K562 (cell line): ENCODE data around the gene GLCCI1. TPM values are rescaled to one million over a fixed set of nuclear protein-coding genes. Genes with fewer than 3 reads are reported as not detected.

Experiments used
- ATAC-seq: fragments of 200-7000 bp; cut with Tn5 transposase; 3 replicates; pipeline ENCODE4 v1.9.1; 2020; ENCODE audit warnings: moderate library complexity
- BruUV-seq: library from RNA; stranded (reverse); fragments of 400-500 nt; replicated peaks from 2 replicates; lab custom pipeline; 2021; lab: Mats Ljungman, UMichigan
- CTCF ChIA-PET: fragments of 300-600 bp; formaldehyde crosslinking; extraction: SDS; loops from one replicate; lab custom pipeline; 2021; ENCODE audit warnings: low intra/inter-chr PET ratio; lab: Yijun Ruan, JAX
- POLR2A ChIA-PET: fragments of 300-600, 350-650 bp; sonication (Branson Sonifier 250); formaldehyde crosslinking; extraction: SDS; loops from one replicate; lab custom pipeline; 2021; ENCODE audit warnings: antibody characterized with exemption, inconsistent platforms; lab: Yijun Ruan, JAX
- DNase-seq, 4 experiments: peaks; one replicate each; pipeline versions ENCODE4 v3.0.0 to v3.0.0-alpha.2; 2011 to 2018; ENCODE audit warnings: low spot score in 3 of 4, mixed read lengths in 3 of 4; ENCODE audit errors: extremely low read depth in 1 of 4
- FAIRE-seq: peaks from 2 replicates; lab custom pipeline; 2011; peaks lifted over from hg19 to GRCh38; lab: Jason Lieb, UNC
- H2AFZ ChIP-seq: 2 replicates; pipeline ENCODE4 v1.6.0; 2011; ENCODE audit warnings: low read depth, low read length, control low read depth, inconsistent platforms
- H3K27ac ChIP-seq: fragments of 200-600 bp; 3 replicates; pipeline ENCODE4 v1.8.0; 2011; ENCODE audit warnings: low read depth, mild to moderate bottlenecking, control low read depth, inconsistent platforms, low read length, moderate library complexity, mixed read lengths; ENCODE audit errors: extremely low read depth
- H3K27me3 ChIP-seq, 2 experiments: fragments of 300-600 bp in 1 of 2; 2 replicates in 1 of 2; 3 replicates in 1 of 2; pipeline versions ENCODE4 v1.6.0 to v1.8.0; 2011; ENCODE audit warnings: inconsistent platforms in 2 of 2, low read length in 2 of 2, mild to moderate bottlenecking in 1 of 2, mixed read lengths in 1 of 2, moderate library complexity in 1 of 2; ENCODE audit not compliant: control insufficient read depth in 2 of 2, insufficient read depth in 2 of 2
- H3K36me3 ChIP-seq: fragments of 300-600 bp; 3 replicates; pipeline ENCODE4 v1.8.0; 2011; ENCODE audit warnings: mild to moderate bottlenecking, low read length, inconsistent platforms; ENCODE audit not compliant: control insufficient read depth, insufficient read depth
- H3K4me1 ChIP-seq, 2 experiments: fragments of 200-600 bp in 1 of 2; replicated peaks in 1 of 2; 2 replicates in 1 of 2; 3 replicates in 1 of 2; pipeline versions ENCODE4 v1.5.1 to v1.8.0; 2011; ENCODE audit warnings: inconsistent platforms in 2 of 2, low read length in 2 of 2, mild to moderate bottlenecking in 1 of 2, mixed read lengths in 1 of 2, moderate library complexity in 1 of 2; ENCODE audit not compliant: control insufficient read depth in 2 of 2, insufficient read depth in 2 of 2
- H3K4me2 ChIP-seq: 2 replicates; pipeline ENCODE4 v1.6.1; 2011; ENCODE audit warnings: low read length, control low read depth, inconsistent platforms, mixed read lengths; ENCODE audit not compliant: insufficient read depth
- H3K4me3 ChIP-seq: fragments of 200-600 bp; sonication (generic), shearing (Covaris generic); 2 replicates; pipeline ENCODE4 v1.5.1; 2016; ENCODE audit warnings: control low read depth, inconsistent platforms
- H3K79me2 ChIP-seq: fragments of 200-600 bp; 3 replicates; pipeline ENCODE4 v1.8.0; 2011; ENCODE audit warnings: low read length, inconsistent platforms; ENCODE audit not compliant: control insufficient read depth, insufficient read depth
- H3K9ac ChIP-seq, 2 experiments: 2 replicates each; pipeline versions ENCODE4 v1.6.0 to v1.6.1; 2011; ENCODE audit warnings: low read depth in 2 of 2, low read length in 2 of 2, control low read depth in 1 of 2, inconsistent platforms in 1 of 2, mild to moderate bottlenecking in 1 of 2, mixed read lengths in 1 of 2; ENCODE audit not compliant: insufficient read depth in 1 of 2
- H3K9me1 ChIP-seq: one replicate; pipeline ENCODE4 v1.6.0; 2011; ENCODE audit warnings: inconsistent platforms, mild to moderate bottlenecking, low read length, moderate library complexity; ENCODE audit not compliant: control insufficient read depth, insufficient read depth
- H3K9me3 ChIP-seq: replicated peaks from 2 replicates; pipeline ENCODE4 v1.5.1; 2011; ENCODE audit warnings: low read depth, low read length, inconsistent platforms; ENCODE audit not compliant: control insufficient read depth, insufficient read depth
- H4K20me1 ChIP-seq: replicated peaks from 2 replicates; pipeline ENCODE4 v1.6.1; 2011; ENCODE audit warnings: low read length, inconsistent platforms, mixed read lengths; ENCODE audit not compliant: control insufficient read depth, insufficient read depth
- ARID1B ChIP-seq: fragments of 450-650 bp; IDR thresholded peaks from 2 replicates; pipeline ENCODE4 v1.6.1; 2016; ENCODE audit warnings: antibody characterized with exemption, mild to moderate bottlenecking, inconsistent platforms
- ATF7 ChIP-seq: fragments of 450-650 bp; IDR thresholded peaks from 2 replicates; pipeline ENCODE4 v1.7.1; 2014; ENCODE audit warnings: mild to moderate bottlenecking, moderate library complexity
- CEBPG ChIP-seq, 3 experiments: fragments of 200-800 bp in 1 of 3; sonication (Bioruptor generic) in 1 of 3; sonication (generic) in 1 of 3; formaldehyde crosslinking in 1 of 3; IDR thresholded peaks in 2 of 3; conservative IDR thresholded peaks in 1 of 3; 2 replicates each; pipeline versions ENCODE4 v1.6.1 to v1.8.0; 2016 to 2022; ENCODE audit warnings: missing compliant biosample characterization in 2 of 3, missing genetic modification characterization in 2 of 3, mild to moderate bottlenecking in 1 of 3, missing genetic modification reagents in 1 of 3
- EP300 ChIP-seq: IDR thresholded peaks from 2 replicates; pipeline ENCODE4 v1.6.1; 2012; ENCODE audit warnings: low read length, improper control_type of control experiment
- JUND ChIP-seq, 2 experiments: IDR thresholded peaks; 2 replicates in 1 of 2; 3 replicates in 1 of 2; pipeline ENCODE4 v1.6.1; 2011; ENCODE audit warnings: borderline replicate concordance in 2 of 2, low read depth in 2 of 2, low read length in 2 of 2, improper control_type of control experiment in 1 of 2, missing biosample characterization in 1 of 2, missing genetic modification characterization in 1 of 2, missing genetic modification reagents in 1 of 2
- NFIC ChIP-seq: fragments of 450-650 bp; IDR thresholded peaks from 2 replicates; pipeline ENCODE4 v1.6.1; 2017; ENCODE audit warnings: mild to moderate bottlenecking, inconsistent platforms
- PML ChIP-seq: IDR thresholded peaks from 2 replicates; pipeline ENCODE4 v1.6.1; 2012; ENCODE audit warnings: low read length, inconsistent platforms
- POLR2H ChIP-seq: IDR thresholded peaks from 2 replicates; pipeline ENCODE4 v1.6.1; 2016; ENCODE audit warnings: missing genetic modification characterization, low read depth, mild to moderate bottlenecking, control low read depth, missing compliant biosample characterization, moderate library complexity
- RFX1 ChIP-seq: fragments of 450-650 bp; IDR thresholded peaks from 2 replicates; pipeline ENCODE4 v1.6.1; 2016; ENCODE audit warnings: mild to moderate bottlenecking, moderate library complexity
- SMARCA4 ChIP-seq: fragments of 450-650 bp; IDR thresholded peaks from 2 replicates; pipeline ENCODE4 v1.6.1; 2016
- SOX6 ChIP-seq: fragments of 450-650 bp; IDR thresholded peaks from 2 replicates; pipeline ENCODE4 v1.6.1; 2014; ENCODE audit warnings: mild to moderate bottlenecking
- TAL1 ChIP-seq: fragments of 450-650 bp; IDR thresholded peaks from 2 replicates; pipeline ENCODE4 v1.6.1; 2016; ENCODE audit warnings: mild to moderate bottlenecking
- TCF3 ChIP-seq: sonication (generic); formaldehyde crosslinking; IDR thresholded peaks from 2 replicates; pipeline ENCODE4 v1.4.0; 2020; ENCODE audit warnings: mild to moderate bottlenecking, missing genetic modification reagents
- TCF7 ChIP-seq: sonication (generic); IDR thresholded peaks from 2 replicates; pipeline ENCODE4 v1.6.1; 2016; ENCODE audit warnings: antibody characterized with exemption, borderline replicate concordance
- TRIM24 ChIP-seq, 2 experiments: fragments of 450-650 bp; IDR thresholded peaks; 2 replicates each; pipeline ENCODE4 v1.6.1; 2016
- ZFP36 ChIP-seq: fragments of 150-350 bp; IDR thresholded peaks from 2 replicates; pipeline ENCODE4 v1.6.1; 2018; ENCODE audit warnings: low read length, low read depth; ENCODE audit not compliant: partially characterized antibody
- ZNF197 ChIP-seq: fragments of 200-800 bp; sonication (Bioruptor generic); IDR thresholded peaks from 2 replicates; pipeline ENCODE4 v1.6.1; 2016; ENCODE audit warnings: low read depth, missing genetic modification characterization, missing compliant biosample characterization
- in situ Hi-C: fragments of 300-500 bp; cut with MboI; formaldehyde crosslinking; loops from 4 replicates; pipeline ENCODE4 v1.15.0; 2018; ENCODE audit warnings: inconsistent platforms, mixed read lengths
- intact Hi-C: fragments of 100-400 bp; cut with micrococcal nuclease; formaldehyde crosslinking; loops from 2 replicates; pipeline ENCODE4 v1.14.2; 2022
- polyA plus RNA-seq, 8 experiments: library from polyadenylated mRNA; depleted of rRNA in 4 of 8; stranded (reverse) in 5 of 8; unstranded in 3 of 8; fragments of >200 nt; fragmentation: Nextera tagmentation in 2 of 8; fragmentation: Illumina TruSeq in 1 of 8; extraction: Ambion mirVana in 2 of 8; extraction: Trizol in 1 of 8; gene quantifications; 2 replicates each; pipeline versions ENCODE4 v1.2.1 to v1.2.3, GENCODE V29; 2011 to 2014; ENCODE audit warnings: inconsistent platforms in 1 of 8, missing spikeins in 1 of 8
- total RNA-seq, 7 experiments: library from RNA; depleted of rRNA in 6 of 7; stranded (reverse); fragments of >200 nt in 6 of 7; fragmentation: Illumina TruSeq in 2 of 7; extraction: Trizol in 2 of 7; gene quantifications; 2 replicates each; pipeline versions ENCODE4 v1.2.1 to v1.2.3, GENCODE V29; 2011 to 2021; ENCODE audit warnings: low replicate concordance in 1 of 7
- TF ChIP-seq, protein P1 (sequence below), 2 experiments: IDR thresholded peaks; 2 replicates each; pipeline ENCODE4 v1.6.1; 2012; ENCODE audit warnings: improper control_type of control experiment in 2 of 2, low read depth in 2 of 2, low read length in 2 of 2, borderline replicate concordance in 1 of 2
- TF ChIP-seq, protein P2 (sequence below), 2 experiments: fragments of 450-650 bp in 1 of 2; sonication (generic) in 1 of 2; formaldehyde crosslinking in 1 of 2; IDR thresholded peaks in 1 of 2; conservative IDR thresholded peaks in 1 of 2; 2 replicates each; pipeline versions ENCODE4 v1.6.1 to v1.8.1; 2016 to 2023; ENCODE audit warnings: mild to moderate bottlenecking in 2 of 2, moderate library complexity in 2 of 2, inconsistent platforms in 1 of 2, missing genetic modification reagents in 1 of 2

The GLCCI1 gene
- total and polyA plus RNA-seq, 9 of the 15 experiments (the other 6 are each of a cell fraction or from before 2014, with no cell fraction given) = 2.7 to 11.9 (median 7.2) TPM

GRCh38 chr7:8052824-8053223 lies 84.2 kb downstream of the GLCCI1 start (continued):
- TF ChIP-seq, protein P1, sequence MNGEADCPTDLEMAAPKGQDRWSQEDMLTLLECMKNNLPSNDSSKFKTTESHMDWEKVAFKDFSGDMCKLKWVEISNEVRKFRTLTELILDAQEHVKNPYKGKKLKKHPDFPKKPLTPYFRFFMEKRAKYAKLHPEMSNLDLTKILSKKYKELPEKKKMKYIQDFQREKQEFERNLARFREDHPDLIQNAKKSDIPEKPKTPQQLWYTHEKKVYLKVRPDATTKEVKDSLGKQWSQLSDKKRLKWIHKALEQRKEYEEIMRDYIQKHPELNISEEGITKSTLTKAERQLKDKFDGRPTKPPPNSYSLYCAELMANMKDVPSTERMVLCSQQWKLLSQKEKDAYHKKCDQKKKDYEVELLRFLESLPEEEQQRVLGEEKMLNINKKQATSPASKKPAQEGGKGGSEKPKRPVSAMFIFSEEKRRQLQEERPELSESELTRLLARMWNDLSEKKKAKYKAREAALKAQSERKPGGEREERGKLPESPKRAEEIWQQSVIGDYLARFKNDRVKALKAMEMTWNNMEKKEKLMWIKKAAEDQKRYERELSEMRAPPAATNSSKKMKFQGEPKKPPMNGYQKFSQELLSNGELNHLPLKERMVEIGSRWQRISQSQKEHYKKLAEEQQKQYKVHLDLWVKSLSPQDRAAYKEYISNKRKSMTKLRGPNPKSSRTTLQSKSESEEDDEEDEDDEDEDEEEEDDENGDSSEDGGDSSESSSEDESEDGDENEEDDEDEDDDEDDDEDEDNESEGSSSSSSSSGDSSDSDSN (IDR thresholded peaks at IDR 0.05; ENCODE audit: borderline replicate concordance in 1 of 2, low read depth in 2 of 2, low read length in 2 of 2) = no peak

GRCh38 chr7:8056439-8056838 lies 87.8 kb downstream of the GLCCI1 start:
- Histone ChIP-seq H2AFZ (no peak overlapping the region), H3K9me3 (no peaks in the 10 kb centered on the region), H3K79me2 (no peaks in the 10 kb centered on the region), H3K4me1 (no peaks in the 10 kb centered on the region), H3K27ac (no peak overlapping the region), H3K9me1 (no peaks in the 10 kb centered on the region), H3K9ac (no peak overlapping the region), H4K20me1 (no peaks in the 10 kb centered on the region), H3K27me3 (no peaks in the 10 kb centered on the region), H3K36me3 (peaks cover 8% of the 10 kb centered on the region; the same call in 1 of the 3 replicates), H3K4me3 (no peak overlapping the region), H3K4me2 (no peak overlapping the region)
- ATAC-seq (no peak), DNase-seq (no peak), FAIRE-seq (no peak)
- BruUV-seq = no TSS peak
- ChIA-PET POLR2A (no interaction called here), CTCF (no interaction called here)
- in situ Hi-C loops (no loop called here), intact Hi-C loops (no loop called here)
- TF ChIP-seq TAL1 (peak; percentile 33; the same call in 1 of the 2 replicates), RFX1 (no peak), ARID1B (peak; percentile 64), ATF7 (0 out of 2 replicates have a peak, but pooled peaks have one; percentile 31), TCF3 (peak; percentile 37; the same call in 1 of the 2 replicates), TCF7 (no peak), SMARCA4 (peak; percentile 38; the same call in 1 of the 2 replicates), CEBPG (CRISPR knock-in tag; IDR thresholded peaks at IDR 0.05) (0 out of 2 replicates have a peak, but pooled peaks have one; percentile 38), CEBPG (tag; conservative IDR thresholded peaks at IDR 0.05 in 1 of 2, IDR thresholded peaks at IDR 0.05 in 1 of 2) (peak; percentile 46 to 97), JUND (IDR thresholded peaks at IDR 0.05; ENCODE audit: borderline replicate concordance, low read depth, low read length) (0 out of 2 replicates have a peak, but pooled peaks have one; percentile 11), JUND (tag; IDR thresholded peaks at IDR 0.05; ENCODE audit: borderline replicate concordance, low read depth, low read length) (no peak), PML (no peak), POLR2H (tag) (0 out of 2 replicates have a peak, but pooled peaks have one; percentile 18), ZFP36 (no peak), NFIC (no peak), EP300 (peak; percentile 50), SOX6 (0 out of 2 replicates have a peak, but pooled peaks have one; percentile 22), ZNF197 (CRISPR knock-in tag) (no peak), TRIM24 (IDR thresholded peaks at IDR 0.05) (peak; percentile 89 to 94)
- TF ChIP-seq, protein P2, sequence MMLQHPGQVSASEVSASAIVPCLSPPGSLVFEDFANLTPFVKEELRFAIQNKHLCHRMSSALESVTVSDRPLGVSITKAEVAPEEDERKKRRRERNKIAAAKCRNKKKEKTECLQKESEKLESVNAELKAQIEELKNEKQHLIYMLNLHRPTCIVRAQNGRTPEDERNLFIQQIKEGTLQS (IDR thresholded peaks at IDR 0.05) = peak; percentile 80
- TF ChIP-seq, protein P2 (CRISPR knock-in tag; conservative IDR thresholded peaks at IDR 0.05) = no peak
